SJCRH30 (cell line): Measurements from ENCODE around the gene CACNA1C. TPM values are rescaled to one million over a fixed set of nuclear protein-coding genes. Genes with fewer than 3 reads are reported as not detected.
"Not testable (repeated sequence)": the region's sequence is repeated elsewhere in the genome, so short reads cannot be mapped to it uniquely, and the experiment has no call there.

Experiments used
- DNase-seq, 2 experiments: peaks; one replicate each; pipeline ENCODE4 v3.0.0-alpha.2; 2015 to 2020
- H3K27ac ChIP-seq: fragments of 250-450 bp; sonication (Bioruptor Pico); 2 replicates; pipeline ENCODE4 v1.5.1; 2020; ENCODE audit warnings: mild to moderate bottlenecking, moderate library complexity
- H3K27me3 ChIP-seq: fragments of 250-450 bp; sonication (Bioruptor Pico); 2 replicates; pipeline ENCODE4 v1.5.1; 2020; ENCODE audit warnings: mild to moderate bottlenecking, moderate library complexity
- H3K36me3 ChIP-seq: fragments of 250-450 bp; sonication (Bioruptor Pico); 2 replicates; pipeline ENCODE4 v1.5.1; 2020; ENCODE audit warnings: mild to moderate bottlenecking, moderate library complexity
- H3K4me1 ChIP-seq: fragments of 250-450 bp; sonication (Bioruptor Pico); 2 replicates; pipeline ENCODE4 v1.5.1; 2020; ENCODE audit warnings: mild to moderate bottlenecking, moderate library complexity
- H3K4me3 ChIP-seq: fragments of 250-450 bp; sonication (Bioruptor Pico); 2 replicates; pipeline ENCODE4 v1.5.1; 2020; ENCODE audit warnings: mild to moderate bottlenecking, moderate library complexity
- H3K9me3 ChIP-seq: fragments of 250-450 bp; sonication (Bioruptor Pico); replicated peaks from 2 replicates; pipeline ENCODE4 v1.5.1; 2020; ENCODE audit warnings: mild to moderate bottlenecking, moderate library complexity
- total RNA-seq: library from RNA; depleted of rRNA; stranded (reverse); fragments of >200 nt; shearing (Covaris generic); gene quantifications from 2 replicates; pipeline ENCODE4 v1.2.3, GENCODE V29; 2014; rRNA removed

Gene CACNA1C
- total RNA-seq, 1 experiment from 2014 or later, result not detected

- no peak overlapping the region for H3K4me3 ChIP-seq
- peaks cover 23% of the 10 kb centered on the region for H3K27me3 ChIP-seq
These were observed 686.3 kb downstream of the CACNA1C start for GRCh38 chr12:2739069-2739468.

GRCh38 chr12:2739832-2740641, 687.2 kb downstream of the CACNA1C start:
- H3K9me3 ChIP-seq, result no peaks in the 10 kb centered on the region
- H3K4me3 ChIP-seq, result no peak overlapping the region
- H3K36me3 ChIP-seq, result no peaks in the 10 kb centered on the region
- peak in 1 of 2 experiments; percentile 44 for DNase-seq
- peaks cover 21% of the 10 kb centered on the region for H3K27me3 ChIP-seq
- H3K4me1 ChIP-seq, result no peaks in the 10 kb centered on the region; the same call in 1 of the 2 replicates
- H3K27ac ChIP-seq, result no peak overlapping the region

More at GRCh38 chr12:2739069-2739468, 686.3 kb downstream of the CACNA1C start:
- Histone ChIP-seq H3K27ac (no peak overlapping the region), H3K36me3 (no peaks in the 10 kb centered on the region), H3K4me1 (peaks cover 5% of the 10 kb centered on the region), H3K9me3 (no peaks in the 10 kb centered on the region)
- DNase-seq, result no peak

GRCh38 chr12:2742037-2742436, 689.2 kb downstream of the CACNA1C start:
- H3K4me3 ChIP-seq, H3K4me1 ChIP-seq, DNase-seq, H3K9me3 ChIP-seq, H3K27ac ChIP-seq, H3K36me3 ChIP-seq: not testable (repeated sequence)
- H3K27me3 ChIP-seq, result peaks cover 12% of the 10 kb centered on the region

GRCh38 chr12:2743478-2743877, 690.7 kb downstream of the CACNA1C start:
- Histone ChIP-seq H3K9me3 (no peaks in the 10 kb centered on the region), H3K27me3 (peaks cover 3% of the 10 kb centered on the region; the same call in 1 of the 2 replicates), H3K36me3 (no peaks in the 10 kb centered on the region), H3K4me3 (no peak overlapping the region), H3K27ac (no peak overlapping the region), H3K4me1 (no peaks in the 10 kb centered on the region)
- no peak for DNase-seq

- DNase-seq, result no peak
- H3K4me1 ChIP-seq, result no peaks in the 10 kb centered on the region
- H3K27me3 ChIP-seq, result 0 out of 2 replicates have a peak, but pooled peaks cover 3% of the 10 kb centered on the region
- H3K27ac ChIP-seq, result no peak overlapping the region
- no peaks in the 10 kb centered on the region for H3K36me3 ChIP-seq
- no peak overlapping the region for H3K4me3 ChIP-seq
- no peaks in the 10 kb centered on the region; the same call in 1 of the 2 replicates for H3K9me3 ChIP-seq
These were observed 692.9 kb downstream of the CACNA1C start for GRCh38 chr12:2745655-2746054.

Other genes with a start within 250 kb of the CACNA1C start
- not detected in 2 replicates for gene LRTM2, start 232.4 kb upstream of the CACNA1C start, total RNA-seq
- 2.7 and 3.6 TPM in 2 replicates for gene CACNA2D4, start 134.3 kb upstream of the CACNA1C start, total RNA-seq
- gene DCP1B, start 48.5 kb upstream of the CACNA1C start, total RNA-seq, result 10.6 and 11.8 TPM in 2 replicates